ENCODE results near the gene ENOX2.
"Not testable (repeated sequence)": the region's sequence is repeated elsewhere in the genome, so short reads cannot be mapped to it uniquely, and the experiment has no call there.

The ENOX2 gene, protein sequence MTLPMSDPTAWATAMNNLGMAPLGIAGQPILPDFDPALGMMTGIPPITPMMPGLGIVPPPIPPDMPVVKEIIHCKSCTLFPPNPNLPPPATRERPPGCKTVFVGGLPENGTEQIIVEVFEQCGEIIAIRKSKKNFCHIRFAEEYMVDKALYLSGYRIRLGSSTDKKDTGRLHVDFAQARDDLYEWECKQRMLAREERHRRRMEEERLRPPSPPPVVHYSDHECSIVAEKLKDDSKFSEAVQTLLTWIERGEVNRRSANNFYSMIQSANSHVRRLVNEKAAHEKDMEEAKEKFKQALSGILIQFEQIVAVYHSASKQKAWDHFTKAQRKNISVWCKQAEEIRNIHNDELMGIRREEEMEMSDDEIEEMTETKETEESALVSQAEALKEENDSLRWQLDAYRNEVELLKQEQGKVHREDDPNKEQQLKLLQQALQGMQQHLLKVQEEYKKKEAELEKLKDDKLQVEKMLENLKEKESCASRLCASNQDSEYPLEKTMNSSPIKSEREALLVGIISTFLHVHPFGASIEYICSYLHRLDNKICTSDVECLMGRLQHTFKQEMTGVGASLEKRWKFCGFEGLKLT

DNA sequence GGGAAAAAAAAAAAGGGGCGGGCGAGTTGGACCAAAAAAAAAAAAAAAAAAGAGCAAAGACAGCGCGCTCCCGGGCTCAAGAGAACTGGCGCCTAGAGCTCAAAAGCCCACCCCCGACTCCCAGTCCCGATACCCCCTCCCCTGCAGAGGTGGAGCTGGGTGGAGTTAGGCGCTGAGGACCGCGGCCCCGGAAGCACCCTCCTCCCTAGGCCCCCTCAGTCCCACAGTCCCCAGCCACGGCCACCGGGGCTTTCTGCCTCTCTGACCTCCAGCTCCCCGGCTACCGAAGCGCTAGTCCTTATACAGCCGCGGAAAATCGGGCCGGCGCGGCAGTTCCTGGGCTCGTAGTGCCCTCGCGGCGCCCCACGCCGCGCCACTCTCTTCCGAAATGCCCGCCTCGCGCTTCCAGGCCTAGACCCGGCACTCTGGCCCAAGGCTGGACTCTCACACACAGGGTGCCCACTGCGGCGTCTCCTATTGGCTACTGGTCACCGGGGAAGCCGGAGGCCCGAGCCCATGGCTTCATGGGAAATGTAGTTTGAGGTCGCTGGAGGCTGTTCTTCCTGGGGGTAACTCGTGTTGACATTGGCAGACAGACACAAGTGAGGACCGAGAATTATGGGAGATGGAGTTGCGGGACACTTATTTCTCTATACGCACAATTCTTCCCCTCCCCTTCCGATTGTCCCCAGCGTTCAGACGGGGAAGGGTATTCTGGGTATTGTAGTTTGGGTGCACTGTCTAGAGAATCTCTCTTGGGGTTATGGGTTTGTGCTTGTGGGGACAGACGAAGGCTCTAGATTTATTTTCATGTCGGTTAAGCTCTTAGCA lies at the start of gene ENOX2:
ENOX2 (minus strand) TSS at position 427 of the 831 bp plus-strand sequence. CDS start 199,993 bp downstream, outside the sequence.
- DNase-seq: peak; percentile 82

DNA sequence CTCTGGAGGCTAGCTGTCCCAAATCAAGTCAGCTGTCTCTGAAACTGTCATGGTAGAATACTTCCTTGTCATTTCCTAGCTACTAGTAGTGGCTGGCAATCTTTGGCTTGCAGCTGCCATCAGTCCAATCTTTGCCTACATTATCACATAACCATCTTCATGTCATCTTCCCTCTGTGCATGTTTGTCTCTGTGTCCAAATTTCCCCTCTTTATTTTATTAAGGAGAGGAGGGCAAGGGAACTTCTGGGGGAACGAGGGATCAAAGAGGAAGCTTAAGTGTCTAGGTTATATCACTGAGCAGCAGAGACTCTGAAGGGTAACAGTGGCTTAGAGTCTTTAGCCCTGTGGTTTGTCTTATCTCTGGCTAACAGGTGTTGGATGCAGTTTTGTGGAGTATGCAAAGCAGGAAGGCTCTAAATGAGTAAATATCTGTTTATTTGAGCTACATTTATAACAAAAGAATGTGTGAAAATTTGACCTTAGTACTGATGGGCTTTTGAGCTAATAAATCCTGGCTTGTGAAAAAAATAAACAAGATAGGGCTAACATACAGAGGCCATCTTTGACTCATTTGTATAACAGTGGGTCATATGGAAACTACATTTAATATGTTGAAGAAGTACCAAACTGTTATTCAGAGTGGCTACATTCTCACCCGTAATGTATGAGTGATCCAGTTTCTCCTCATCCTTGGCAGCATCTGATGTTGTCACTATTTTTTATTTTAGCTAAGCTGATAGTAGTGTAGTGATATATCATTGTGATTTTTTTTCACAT lies 49.4 kb upstream of the ENOX2 start:
- DNase-seq: no peak

DNA sequence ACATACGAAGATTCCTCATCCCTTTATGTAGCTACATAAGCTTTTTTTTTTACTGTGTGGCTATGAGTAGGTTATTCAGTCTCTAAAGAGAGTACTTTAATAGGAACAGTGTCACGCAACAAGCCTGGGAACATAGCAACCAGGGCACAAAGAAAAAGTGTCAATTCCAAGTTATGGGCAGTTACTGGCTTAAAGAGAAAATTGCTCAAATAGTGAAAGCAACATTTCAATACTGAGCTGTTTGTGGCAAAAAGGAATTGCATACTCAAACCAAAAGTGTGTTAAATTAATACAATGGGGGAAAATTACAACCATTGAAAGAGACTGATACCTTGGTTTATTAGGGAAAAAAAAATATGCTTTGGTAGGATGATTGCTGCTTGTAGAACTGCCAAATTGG lies 41.2 kb upstream of the ENOX2 start:
- DNase-seq: no peak

DNA sequence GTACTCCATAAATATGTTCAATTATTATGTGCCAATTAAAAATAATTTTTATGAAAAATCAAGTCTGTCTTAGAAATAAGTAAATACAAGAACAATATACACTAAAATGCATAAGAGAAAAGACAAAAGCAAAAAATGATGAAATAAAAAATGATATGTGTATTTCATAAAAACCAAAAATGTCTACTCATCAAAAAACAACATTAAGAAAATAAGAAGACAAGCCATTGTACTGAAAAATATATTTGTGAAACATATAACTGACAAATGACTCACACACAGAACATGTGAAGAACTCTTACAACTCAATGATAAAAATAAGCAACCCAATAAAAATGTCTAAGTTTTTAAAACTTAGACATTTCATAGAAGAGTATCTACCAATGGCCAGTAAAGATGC lies 34.1 kb upstream of the ENOX2 start:
- no peak for DNase-seq

DNA sequence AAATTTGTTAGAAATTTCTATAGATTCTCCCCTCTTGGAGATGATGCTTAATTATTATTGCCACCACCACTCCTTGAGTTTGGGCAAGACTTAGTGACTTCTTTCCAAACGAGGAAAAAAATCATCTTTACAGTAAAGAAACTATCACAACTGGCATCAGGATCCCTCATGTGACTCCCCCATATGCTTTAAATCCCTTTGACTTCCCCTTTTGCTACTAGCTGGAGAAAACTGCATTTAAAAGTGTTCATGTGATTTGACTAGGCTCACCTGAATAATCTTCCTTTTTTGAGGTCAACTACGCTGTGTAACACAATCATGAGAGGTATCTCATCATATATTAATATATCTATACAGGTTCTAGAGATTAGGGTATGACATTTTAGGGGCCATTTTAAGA lies 30.3 kb upstream of the ENOX2 start:
- no peak for DNase-seq

DNA sequence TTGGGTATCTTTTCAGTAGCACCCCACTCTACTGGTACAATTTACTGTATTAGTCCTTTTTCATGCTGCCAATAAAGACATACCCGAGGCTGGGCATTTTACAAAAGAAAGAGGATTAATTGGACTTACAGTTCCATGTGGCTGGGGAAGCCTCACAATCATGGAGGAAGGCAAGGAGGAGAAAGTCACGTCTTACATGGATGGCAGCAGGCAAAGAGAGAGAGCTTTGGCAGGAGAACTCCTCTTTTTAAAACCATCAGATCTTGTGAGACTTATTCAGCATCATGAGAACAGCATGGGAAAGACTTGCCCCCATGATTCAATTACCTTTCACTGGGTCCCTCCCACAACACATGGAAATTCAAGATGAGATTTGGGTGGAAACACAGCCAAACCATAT lies 17.4 kb upstream of the ENOX2 start:
- DNase-seq: not testable (repeated sequence)

DNA sequence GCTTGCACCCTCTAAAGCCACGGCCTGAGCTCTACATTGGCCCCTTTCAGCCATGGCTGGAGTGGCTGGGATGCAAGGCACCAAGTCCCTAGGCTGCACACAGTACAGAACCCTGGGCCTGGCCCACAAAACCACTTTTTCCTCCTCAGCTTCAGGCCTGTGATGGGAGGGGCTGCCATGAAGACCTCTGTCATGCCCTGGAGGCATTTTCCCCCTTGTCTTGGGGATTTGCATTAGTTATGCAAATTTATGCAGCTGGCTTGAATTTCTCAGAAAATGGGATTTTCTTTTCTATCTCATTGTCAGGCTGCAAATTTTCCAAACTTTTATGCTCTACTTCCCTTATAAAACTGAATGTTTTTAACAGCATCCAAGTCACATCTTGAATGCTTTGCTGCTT lies 16.7 kb upstream of the ENOX2 start:
- DNase-seq: not testable (repeated sequence)

DNA sequence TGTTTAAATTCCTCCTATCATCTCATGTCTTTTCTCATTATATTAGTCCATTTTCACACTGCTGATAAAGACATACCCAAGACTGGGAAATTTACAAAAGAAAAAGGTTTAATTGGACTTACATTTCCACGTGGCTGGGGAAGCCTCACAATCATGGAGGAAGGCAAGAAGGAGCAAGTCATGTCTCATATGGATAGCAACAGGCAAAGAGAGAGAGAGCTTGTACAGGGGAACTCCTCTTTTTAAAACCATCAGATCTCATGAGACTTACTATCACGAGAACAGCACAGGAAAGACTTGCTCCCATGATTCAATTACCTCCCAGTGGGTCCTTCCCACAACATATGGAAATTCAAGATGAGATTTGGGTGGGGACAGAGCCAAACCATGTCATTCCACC lies 15.5 kb upstream of the ENOX2 start:
- DNase-seq: not testable (repeated sequence)

DNA sequence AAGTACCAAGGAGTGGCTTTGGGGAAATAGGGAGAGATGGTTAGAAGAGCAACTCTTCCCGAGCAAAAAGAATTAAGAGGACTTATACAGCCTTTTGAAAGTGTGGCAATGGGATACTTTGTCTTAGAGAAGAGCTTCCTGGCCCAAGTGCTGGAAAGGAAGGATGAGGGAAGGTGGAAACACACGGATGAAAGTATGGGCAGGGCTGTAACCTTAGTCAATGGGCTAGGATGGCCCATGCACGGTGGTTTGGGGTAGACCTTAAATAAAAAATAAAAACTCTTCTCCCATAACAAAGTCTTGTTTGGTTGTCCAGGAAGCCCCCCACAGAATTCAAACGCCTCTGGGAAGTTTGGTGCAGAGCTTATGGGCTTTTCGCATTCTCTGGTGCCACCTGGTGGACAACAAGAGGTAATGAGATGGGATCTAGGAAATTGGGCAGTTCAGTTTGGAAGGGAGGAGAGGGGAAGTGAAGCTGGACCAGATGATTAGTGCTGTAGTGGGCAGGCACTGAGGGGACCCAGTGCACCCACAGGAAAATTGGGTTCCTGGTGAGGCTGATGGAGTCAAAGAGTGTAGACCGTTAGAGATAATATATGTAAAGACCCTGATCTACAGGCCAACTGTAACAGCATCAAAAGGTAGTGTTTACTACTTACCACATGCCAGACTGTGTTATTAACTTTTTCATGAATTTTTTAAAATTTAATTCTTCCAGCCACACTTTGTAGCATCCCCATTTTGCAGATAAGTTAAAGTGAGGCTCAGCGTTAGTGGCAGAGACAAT lies 13.8 kb upstream of the ENOX2 start:
- peak; percentile 63 for DNase-seq

DNA sequence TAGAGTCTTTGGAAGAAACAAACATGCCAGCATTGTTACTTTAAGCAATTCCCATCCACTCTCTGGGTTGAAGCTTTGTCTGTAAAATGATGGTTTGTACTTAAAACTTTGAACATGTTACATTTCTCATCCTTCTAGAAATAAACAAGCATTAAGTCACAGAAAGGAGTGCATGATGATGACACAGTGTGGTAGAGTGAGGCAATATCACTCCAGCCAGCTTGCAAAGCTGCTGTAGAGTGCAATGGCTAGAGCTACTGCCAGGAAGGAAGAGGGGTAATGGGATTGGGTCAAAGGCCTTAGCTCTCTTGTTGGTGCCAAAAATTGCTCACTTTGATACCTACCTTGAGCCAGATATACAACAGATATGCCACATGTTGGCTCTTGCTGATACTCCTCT lies 12.3 kb upstream of the ENOX2 start:
- no peak for DNase-seq

DNA sequence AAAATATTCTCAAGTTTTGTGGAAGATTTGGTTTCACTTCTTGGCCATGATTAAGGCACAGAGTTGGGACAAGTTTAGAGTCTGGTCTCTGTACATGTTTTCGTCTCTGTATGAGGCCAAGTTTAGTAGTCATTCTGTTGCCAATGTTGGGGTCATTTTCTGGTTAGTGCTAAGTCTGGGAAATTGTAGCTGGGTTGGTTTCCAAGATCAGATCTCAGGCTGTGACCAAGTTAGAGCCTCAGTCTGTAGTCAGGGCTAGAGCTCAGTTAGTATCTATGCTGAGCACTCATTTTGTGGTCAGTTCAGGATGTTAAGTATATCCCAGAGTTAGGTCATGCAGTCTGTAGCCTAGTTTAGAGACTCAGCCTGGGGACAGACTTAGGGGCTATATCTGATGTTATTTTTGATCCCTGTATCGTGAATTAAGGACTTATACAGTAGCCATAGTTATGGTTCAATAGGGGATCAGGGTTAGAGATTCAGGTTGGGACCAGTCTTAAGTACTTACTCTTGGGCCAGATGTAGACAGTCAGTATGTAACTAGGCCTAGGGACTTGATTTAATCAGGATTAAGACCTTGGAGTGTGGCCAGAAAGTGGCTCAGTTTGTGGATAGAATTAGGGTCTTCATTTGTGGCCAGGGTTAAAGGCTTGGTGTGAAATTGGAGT lies 6.6 kb upstream of the ENOX2 start:
- no peak for DNase-seq

DNA sequence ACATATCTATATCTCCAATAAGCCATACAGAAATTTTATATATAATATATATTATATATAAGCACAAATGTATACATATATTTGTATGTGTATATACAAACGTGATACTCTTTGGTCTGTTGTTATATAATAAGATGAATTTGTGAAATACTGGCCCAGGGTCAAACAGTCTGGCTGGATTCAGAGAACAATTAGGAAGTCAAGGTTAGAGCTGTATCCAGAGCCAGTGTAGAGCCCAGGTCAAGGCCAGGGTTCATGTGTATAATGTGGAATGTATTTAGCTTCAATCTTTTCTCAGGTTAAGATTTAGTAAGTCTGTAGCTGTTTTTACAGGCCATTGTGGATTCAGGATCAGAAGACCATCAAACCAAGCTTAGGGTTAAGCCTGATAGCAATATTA lies 3.8 kb upstream of the ENOX2 start:
- DNase-seq: no peak

DNA sequence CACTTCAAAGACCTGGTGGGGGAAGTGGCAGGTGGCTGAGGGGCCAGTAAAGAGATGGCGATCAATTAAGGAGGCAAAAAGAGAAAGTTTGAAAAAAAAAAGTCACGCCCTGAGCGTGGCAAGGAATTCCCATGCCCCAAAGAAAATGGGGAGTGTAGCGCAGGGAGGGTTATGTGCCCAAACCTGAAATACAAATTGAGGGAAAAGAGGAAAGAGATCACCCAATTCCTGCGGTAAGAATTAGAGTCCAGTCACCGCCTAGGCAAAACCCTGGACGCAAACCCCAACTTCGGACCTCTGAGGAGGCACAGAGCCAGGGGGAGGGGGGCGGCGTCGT lies 595 bp downstream of the ENOX2 start:
- DNase-seq: no peak

DNA sequence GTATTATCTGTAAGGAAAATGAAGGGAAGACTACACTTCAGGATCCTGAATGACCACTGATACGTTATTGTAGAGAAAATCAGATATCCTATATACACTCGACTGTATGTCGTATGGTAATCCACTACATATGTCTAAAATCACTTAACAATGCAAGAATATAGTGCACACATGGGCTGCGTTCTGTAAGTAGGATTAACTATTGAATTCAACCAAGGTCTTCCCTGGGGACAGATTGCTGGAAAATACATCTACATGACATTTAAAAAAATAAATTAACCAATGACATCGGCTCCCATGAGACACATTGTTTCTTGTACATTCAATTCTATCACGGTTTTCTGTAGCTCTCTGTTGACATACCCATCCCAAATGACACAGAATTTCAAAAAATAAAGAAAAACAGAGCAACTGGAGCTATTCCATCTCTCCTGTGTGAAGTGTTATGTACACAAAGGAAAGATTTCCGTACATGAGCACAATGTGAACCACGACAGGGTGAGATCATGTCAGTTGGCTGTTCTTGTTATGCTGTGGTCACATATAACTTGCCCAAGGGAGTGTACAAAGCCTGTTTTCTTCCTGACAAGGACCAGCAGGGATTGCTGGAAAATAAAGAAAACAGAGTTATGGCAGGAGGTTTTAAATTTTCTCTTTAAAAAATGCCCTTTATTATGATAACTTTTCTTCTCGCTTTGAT lies 6.1 kb downstream of the ENOX2 start:
- DNase-seq: no peak

DNA sequence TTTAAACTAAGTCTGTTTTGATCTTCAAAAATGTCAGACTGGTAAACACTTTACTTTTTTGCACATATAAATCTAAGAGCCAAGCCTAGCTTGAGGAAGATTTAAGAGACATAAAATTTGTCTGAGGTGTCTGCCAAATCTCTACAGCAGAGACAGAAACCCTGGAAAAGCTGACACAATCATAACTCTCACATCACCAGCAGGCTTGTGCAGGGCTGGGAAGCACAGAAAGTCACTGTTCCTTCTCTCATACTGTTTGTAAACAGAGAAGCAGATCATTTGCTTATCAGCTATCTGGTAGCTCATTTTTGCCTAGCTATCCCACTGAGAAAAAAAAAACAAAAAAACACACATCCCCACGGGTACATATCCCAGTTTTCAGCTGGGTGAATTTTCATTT lies 7.0 kb downstream of the ENOX2 start:
- no peak for DNase-seq

DNA sequence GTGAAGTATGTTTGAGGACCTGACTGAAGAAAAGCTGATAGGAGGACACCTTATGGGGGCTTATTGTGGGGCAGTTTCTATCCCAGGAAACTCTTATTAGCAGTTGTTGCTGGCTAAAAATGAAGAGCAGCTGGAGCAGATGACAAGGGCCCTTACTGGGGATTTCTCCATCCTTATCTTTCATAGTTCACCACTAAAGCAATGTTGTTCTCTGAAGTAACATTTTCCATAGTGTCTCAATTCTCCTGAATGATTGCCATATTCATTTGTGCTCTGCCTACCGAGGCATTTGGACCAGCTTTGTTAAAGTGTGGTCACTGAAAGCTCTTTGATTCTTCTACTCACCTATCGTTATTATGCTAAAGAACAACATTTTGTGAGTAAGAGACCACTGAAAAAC lies 7.7 kb downstream of the ENOX2 start:
- no peak for DNase-seq

DNA sequence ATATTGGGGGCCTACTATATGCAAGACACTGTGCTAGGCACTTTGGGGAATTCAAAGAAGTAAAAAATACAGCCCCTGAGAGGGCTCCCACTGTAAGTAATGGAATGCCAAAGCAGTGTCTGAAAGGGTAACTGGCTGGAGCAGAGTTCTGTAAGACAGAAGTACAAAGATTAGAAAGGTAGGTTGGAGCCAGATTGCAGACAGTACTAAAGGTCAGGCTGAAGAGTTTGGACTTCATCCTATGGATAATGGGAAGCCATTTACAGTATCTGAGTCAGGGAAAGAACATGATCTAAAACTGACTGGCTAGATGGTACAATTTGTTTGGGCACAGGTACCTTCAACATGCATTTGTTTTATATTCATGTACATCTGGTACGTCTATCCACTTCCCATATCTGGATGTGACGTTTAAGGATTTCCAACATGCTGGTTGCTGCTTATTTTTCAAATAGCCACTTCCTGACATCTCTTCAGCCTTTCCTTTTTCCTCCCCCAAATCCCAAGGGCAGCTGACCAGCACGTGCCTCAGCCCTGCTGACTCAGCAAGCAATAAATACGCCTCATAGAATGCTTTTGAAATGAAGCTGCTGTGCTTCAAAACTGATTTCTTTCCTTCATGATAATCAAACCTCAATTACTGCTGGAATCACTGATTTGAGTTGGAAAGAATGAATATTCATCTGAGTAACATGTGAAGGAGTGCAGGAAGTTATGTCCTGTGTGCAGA lies 9.5 kb downstream of the ENOX2 start:
- no peak for DNase-seq

DNA sequence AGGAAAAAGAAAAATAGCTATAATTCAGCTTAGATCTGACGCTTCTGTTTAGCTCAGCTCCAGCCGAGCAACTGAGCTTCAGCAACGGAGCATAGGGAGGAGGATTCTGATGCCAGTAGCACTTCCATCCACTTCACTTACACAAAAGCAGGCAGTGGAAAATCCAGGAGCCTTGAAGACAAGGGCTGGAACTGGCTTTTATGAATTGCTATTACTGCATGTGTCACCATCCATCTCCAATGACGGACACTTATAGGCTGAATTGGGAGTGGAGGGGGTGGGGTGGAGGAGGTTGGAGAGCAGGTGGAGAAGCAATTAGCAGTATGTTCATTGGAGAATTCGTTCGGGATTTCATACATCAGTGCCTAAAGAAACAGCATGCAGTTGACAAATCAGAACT lies 15.6 kb downstream of the ENOX2 start:
- DNase-seq: no peak

DNA sequence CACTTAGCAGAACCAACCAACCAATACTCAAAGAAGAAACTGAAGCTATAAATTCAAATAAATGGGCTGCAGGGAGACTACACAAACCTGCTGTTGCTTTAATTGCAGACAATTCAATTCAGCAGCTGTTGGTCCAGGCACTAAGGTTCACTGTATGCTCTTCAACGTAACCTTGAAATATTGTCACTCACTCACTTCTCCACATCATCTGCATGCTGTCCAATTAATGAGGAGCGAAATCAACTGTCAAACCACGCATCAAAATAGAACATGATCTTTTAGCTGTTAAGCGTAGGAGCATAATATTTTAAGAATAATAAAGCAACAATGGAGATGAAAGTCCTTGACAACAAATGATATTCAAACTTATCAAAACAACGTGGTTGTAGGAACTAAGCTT lies 17.0 kb downstream of the ENOX2 start:
- no peak for DNase-seq

DNA sequence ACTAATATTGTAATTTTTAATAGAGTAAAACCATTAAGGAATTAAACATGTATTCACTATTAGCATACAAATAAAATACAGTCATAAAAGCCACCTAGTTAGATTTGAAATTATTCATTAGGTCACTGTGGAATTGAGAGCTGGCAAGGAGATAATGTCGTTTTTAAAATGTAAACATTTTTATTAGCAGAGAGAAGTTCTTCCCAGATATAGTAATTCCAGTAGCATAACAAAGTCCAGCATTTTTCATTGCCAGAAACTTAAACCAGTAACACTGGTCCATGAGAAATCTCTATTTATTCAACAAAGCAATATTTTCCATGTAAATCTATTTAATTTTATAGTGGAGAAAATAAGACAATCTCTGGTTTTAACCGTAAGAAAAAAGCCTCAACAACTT lies 17.5 kb downstream of the ENOX2 start:
- no peak for DNase-seq

Data from CD4-positive, alpha-beta T cell treated with Interleukin-6 for 4 hours (primary cell).